Suprapubic skin (tissue), 3 donors: ENCODE results near the gene S100A16.

Experiments used
- POLR2A ChIP-seq, 2 donors: fragments of 450-650 bp; IDR thresholded peaks; one replicate each; pipeline ENCODE4 v1.6.1; 2017; ENCODE audit warnings: antibody characterized with exemption in 2 of 2, mild to moderate bottlenecking in 2 of 2, moderate library complexity in 2 of 2
- TF ChIP-seq, protein P1 (sequence below), 2 donors: fragments of 200-600 bp in 1 of 2; fragments of 450-650 bp in 1 of 2; sonication (generic) in 1 of 2; IDR thresholded peaks; one replicate each; pipeline ENCODE4 v1.5.1; 2016 to 2019; ENCODE audit warnings: antibody characterized with exemption in 2 of 2, mild to moderate bottlenecking in 1 of 2, moderate library complexity in 1 of 2

DNA sequence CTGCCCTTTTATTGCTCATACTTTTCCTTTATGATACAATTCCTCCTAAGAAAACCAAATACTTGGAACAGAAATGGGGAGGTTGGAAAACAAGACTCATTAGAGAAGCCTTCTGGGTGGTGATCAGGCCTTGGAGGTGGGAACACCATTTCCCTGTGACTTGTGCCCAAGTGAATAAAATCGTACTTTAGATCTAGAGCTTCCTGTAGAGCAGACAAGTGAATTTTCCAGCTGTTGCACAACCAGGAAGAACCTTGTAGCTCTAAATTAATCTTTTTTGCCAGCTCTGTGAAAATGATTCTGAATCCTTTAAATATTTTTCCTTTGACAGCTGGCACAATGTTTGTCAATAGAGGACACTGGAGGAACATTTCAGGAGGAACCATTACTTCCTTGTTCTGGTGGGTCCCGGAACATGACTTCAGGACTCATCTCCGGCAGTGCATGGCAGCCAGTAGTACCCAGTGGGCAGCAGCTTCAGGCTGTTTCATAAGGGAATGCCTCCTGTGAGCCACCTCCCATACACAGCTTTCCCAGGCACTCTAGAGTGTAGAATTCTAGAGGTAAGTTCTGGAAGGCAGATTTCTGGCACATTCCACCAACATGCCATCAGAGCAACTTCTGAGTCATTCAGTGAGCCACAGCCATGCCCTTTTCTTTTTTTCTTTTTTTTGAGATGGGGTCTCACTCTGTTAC lies 40.0 kb upstream of the S100A16 start:
- TF ChIP-seq, protein P1, sequence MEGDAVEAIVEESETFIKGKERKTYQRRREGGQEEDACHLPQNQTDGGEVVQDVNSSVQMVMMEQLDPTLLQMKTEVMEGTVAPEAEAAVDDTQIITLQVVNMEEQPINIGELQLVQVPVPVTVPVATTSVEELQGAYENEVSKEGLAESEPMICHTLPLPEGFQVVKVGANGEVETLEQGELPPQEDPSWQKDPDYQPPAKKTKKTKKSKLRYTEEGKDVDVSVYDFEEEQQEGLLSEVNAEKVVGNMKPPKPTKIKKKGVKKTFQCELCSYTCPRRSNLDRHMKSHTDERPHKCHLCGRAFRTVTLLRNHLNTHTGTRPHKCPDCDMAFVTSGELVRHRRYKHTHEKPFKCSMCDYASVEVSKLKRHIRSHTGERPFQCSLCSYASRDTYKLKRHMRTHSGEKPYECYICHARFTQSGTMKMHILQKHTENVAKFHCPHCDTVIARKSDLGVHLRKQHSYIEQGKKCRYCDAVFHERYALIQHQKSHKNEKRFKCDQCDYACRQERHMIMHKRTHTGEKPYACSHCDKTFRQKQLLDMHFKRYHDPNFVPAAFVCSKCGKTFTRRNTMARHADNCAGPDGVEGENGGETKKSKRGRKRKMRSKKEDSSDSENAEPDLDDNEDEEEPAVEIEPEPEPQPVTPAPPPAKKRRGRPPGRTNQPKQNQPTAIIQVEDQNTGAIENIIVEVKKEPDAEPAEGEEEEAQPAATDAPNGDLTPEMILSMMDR (IDR thresholded peaks at IDR 0.05) = no peak
- TF ChIP-seq POLR2A (IDR thresholded peaks at IDR 0.05) = no peak
